ENCODE results near the gene SCAMP4.

DNA sequence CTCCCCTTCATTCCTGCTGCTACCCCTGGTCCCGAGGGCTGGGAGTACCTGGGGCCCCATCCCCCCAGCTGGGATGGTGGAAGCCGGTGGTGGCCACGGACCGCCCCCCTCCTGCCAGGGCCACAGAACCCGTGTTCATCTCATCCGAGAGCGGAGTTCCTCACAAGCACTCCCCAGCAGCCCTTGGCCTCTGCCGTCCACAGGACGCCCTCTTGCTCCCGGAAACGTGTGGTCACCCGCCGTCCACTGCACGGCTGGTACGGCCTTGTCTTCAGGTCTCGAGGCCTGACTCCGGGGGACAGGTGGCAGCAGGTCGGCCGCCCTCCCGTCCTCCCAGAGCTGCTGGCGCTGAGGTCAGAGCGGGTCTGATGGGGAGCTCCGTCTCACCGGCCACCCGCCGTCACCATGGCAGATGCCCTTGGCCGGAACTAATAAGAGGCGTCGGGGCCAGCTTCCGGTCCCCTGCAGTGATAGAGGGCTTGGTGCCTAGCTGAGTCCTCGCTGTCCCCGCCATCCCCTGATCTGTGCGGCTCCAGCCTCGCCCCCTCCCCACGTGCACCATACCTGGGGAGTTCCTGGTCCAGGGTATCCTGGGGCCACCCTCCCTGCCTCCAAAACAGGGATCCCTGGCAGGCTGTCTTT lies 19.2 kb downstream of the SCAMP4 start:
- TF ChIP-seq, protein P1, sequence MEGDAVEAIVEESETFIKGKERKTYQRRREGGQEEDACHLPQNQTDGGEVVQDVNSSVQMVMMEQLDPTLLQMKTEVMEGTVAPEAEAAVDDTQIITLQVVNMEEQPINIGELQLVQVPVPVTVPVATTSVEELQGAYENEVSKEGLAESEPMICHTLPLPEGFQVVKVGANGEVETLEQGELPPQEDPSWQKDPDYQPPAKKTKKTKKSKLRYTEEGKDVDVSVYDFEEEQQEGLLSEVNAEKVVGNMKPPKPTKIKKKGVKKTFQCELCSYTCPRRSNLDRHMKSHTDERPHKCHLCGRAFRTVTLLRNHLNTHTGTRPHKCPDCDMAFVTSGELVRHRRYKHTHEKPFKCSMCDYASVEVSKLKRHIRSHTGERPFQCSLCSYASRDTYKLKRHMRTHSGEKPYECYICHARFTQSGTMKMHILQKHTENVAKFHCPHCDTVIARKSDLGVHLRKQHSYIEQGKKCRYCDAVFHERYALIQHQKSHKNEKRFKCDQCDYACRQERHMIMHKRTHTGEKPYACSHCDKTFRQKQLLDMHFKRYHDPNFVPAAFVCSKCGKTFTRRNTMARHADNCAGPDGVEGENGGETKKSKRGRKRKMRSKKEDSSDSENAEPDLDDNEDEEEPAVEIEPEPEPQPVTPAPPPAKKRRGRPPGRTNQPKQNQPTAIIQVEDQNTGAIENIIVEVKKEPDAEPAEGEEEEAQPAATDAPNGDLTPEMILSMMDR (IDR thresholded peaks at IDR 0.05), result no peak
- TF ChIP-seq EP300 (IDR thresholded peaks at IDR 0.05; ENCODE audit: borderline replicate concordance in 1 of 2, low read depth in 1 of 2, low read length in 1 of 2), result no peak
- no peak for TF ChIP-seq POLR2AphosphoS5 (IDR thresholded peaks at IDR 0.05; ENCODE audit: low read depth, low read length)
- TF ChIP-seq ELF1 (IDR thresholded peaks at IDR 0.05), result no peak
- no peak for TF ChIP-seq RCOR1 (IDR thresholded peaks at IDR 0.05; ENCODE audit: low read length)
- no peak for TF ChIP-seq YY1 (IDR thresholded peaks at IDR 0.05; ENCODE audit: low read depth)
- no peak for TF ChIP-seq NRF1 (IDR thresholded peaks at IDR 0.05; ENCODE audit: low read depth, low read length)
- TF ChIP-seq, protein P2, sequence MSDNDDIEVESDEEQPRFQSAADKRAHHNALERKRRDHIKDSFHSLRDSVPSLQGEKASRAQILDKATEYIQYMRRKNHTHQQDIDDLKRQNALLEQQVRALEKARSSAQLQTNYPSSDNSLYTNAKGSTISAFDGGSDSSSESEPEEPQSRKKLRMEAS (IDR thresholded peaks at IDR 0.05; ENCODE audit: low read depth), result no peak
- no peak for TF ChIP-seq MXI1 (IDR thresholded peaks at IDR 0.05; ENCODE audit: low read depth, low read length)
- no peak for TF ChIP-seq JUND (IDR thresholded peaks at IDR 0.05)
